ENCODE measurements around the gene GBE1. TPM values are rescaled to one million over a fixed set of nuclear protein-coding genes. Genes with fewer than 3 reads are reported as not detected.

GBE1 gene
- total RNA-seq, result 100 to 1,000 TPM; 127 to 319 (median 239) TPM

DNA sequence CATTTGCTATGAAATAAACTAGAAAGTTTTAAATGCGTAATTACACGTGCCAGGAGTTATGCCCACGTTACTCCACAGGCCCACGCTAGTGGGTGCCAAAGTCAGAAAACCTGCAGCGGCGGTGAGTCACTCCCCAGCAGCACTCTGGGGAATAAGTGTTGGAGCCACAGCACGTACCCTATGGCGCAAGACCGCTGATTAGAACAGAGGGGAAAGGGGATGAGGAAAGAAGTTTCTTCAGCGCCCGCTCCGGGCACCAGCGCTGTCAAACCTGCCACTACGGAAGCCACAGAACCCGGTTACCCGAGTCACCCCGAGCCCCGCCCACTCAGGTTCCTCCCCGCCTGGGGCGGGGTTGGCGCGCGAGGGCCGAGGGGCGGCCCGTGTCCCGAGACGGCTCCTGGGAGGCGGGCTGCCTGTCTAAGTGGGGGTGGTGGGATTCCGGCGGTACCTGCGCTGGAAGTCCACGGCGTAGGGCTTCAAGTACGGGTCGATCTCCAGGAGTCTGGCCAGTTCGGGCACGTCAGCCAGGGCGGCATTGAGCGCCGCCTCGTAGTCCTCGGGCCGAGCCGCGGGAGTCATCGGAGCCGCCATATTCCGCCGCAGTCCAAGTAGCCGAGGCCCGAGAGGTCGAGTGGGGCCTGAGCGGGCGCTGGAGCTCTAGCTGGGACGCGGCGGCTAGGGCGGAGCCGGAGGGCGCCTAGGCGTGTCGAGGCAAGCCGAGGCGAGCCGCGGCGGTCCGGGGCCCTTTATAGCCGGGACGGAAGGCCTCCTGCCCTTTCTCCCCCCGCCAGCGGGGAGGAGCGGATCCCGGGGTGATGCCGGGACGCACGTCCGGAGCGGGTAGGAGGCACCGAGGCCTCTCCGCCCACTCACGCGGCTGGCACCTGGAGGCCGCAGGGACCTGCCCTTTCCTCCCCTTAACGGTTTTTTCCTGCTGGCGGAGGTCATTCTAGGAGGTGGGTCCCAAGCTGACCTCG is at the start of gene GBE1:
TSS of gene GBE1 (minus strand) at position 722 of the 980 bp plus-strand sequence. CDS start at position 594, 128 bp downstream.
- intact Hi-C loops (cut with DNase I; ENCODE audit: low total_unique reads), result loop anchor here (1.0 kb wide), 1 partner anchor 18 kb away; no protein-coding TSS in a partner anchor
- DNase-seq (peak; percentile 96 to 99), ATAC-seq (peak; percentile 67 to 74)
- peak within 1 kb of the TSS; percentile 55 to 77 (median 66) for H3K4me3 ChIP-seq
- H3K36me3 ChIP-seq, result peaks cover 0 to 13% of the 10 kb centered on the region in 2 donors
- peaks cover 47 to 71% of the 10 kb centered on the region in 2 donors for H3K4me1 ChIP-seq
- no peaks in the 10 kb centered on the region for H3K27me3 ChIP-seq
- peak within 1 kb of the TSS; percentile 91 to 98 (median 98) for H3K27ac ChIP-seq
- in situ Hi-C loops (cut with MboI; ENCODE audit: low sequenced_read_pairs in 4 of 4), result no loop called here
- no peaks in the 10 kb centered on the region for H3K9me3 ChIP-seq
- peak; percentile 90 to 96 for TF ChIP-seq POLR2A (IDR thresholded peaks at IDR 0.05)
- TF ChIP-seq, protein P1, sequence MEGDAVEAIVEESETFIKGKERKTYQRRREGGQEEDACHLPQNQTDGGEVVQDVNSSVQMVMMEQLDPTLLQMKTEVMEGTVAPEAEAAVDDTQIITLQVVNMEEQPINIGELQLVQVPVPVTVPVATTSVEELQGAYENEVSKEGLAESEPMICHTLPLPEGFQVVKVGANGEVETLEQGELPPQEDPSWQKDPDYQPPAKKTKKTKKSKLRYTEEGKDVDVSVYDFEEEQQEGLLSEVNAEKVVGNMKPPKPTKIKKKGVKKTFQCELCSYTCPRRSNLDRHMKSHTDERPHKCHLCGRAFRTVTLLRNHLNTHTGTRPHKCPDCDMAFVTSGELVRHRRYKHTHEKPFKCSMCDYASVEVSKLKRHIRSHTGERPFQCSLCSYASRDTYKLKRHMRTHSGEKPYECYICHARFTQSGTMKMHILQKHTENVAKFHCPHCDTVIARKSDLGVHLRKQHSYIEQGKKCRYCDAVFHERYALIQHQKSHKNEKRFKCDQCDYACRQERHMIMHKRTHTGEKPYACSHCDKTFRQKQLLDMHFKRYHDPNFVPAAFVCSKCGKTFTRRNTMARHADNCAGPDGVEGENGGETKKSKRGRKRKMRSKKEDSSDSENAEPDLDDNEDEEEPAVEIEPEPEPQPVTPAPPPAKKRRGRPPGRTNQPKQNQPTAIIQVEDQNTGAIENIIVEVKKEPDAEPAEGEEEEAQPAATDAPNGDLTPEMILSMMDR (IDR thresholded peaks at IDR 0.05 in 4 of 5, conservative IDR thresholded peaks at IDR 0.05 in 1 of 5), result peak in 4 of 5 experiments; percentile 16 to 37 (median 25)

DNA sequence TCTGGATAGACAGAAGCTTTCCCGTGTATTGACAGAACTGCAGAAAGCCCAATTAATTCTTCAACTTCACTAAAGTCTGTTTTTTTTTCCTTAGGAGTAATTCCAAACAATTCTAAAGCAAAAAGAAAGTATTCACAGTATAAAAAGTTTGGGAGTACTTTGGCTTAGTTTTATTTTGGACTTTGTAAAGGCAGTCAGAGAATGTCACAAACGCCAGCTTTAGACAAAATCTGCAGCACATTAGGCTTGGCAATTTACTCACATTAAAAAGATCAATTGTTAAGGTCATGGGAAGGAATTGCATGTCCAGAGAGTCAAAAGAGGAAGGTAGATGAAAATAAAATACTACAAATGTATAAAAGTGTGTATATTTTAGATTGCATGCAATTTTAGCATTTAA is 47.5 kb upstream of the GBE1 start:
- no peak overlapping the region for H3K27ac ChIP-seq
- ATAC-seq (no peak), DNase-seq (no peak)
- no peaks in the 10 kb centered on the region for H3K36me3 ChIP-seq
- no peaks in the 10 kb centered on the region for H3K27me3 ChIP-seq
- peaks cover 0 to 5% of the 10 kb centered on the region in 2 donors for H3K4me1 ChIP-seq
- in situ Hi-C loops (cut with MboI; ENCODE audit: low sequenced_read_pairs in 4 of 4) (no loop called here), intact Hi-C loops (cut with DNase I; ENCODE audit: low total_unique reads) (no loop called here)
- TF ChIP-seq, protein P1 (IDR thresholded peaks at IDR 0.05 in 4 of 5, conservative IDR thresholded peaks at IDR 0.05 in 1 of 5), result no peak
- TF ChIP-seq POLR2A (IDR thresholded peaks at IDR 0.05), result no peak
- no peak overlapping the region for H3K4me3 ChIP-seq
- no peaks in the 10 kb centered on the region for H3K9me3 ChIP-seq

DNA sequence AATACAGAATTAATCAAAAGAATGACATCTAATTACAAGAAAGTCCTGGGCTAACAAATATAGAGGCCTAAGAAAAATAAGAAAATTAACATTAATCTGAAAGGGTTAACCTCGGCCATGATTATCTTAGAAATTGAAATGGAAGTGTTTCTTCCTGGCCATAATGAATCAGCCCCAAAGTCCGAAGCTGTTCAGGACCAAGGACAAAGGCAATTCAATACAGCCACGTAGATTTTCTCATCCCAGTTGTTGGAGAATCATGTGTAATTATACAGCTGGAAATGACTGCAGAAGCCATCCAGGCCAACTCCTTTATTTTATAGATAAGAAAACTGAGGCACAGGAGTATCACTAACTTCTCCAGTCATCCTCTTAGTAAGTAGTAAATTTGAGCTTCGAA is 38.0 kb upstream of the GBE1 start:
- DNase-seq, result no peak
- Histone ChIP-seq H3K9me3 (no peaks in the 10 kb centered on the region), H3K36me3 (no peaks in the 10 kb centered on the region), H3K27me3 (no peaks in the 10 kb centered on the region), H3K4me3 (no peak overlapping the region), H3K27ac (no peak overlapping the region), H3K4me1 (no peaks in the 10 kb centered on the region)
- TF ChIP-seq, protein P1 (IDR thresholded peaks at IDR 0.05 in 4 of 5, conservative IDR thresholded peaks at IDR 0.05 in 1 of 5), result no peak
- no peak for TF ChIP-seq POLR2A (IDR thresholded peaks at IDR 0.05)
- ATAC-seq, result no peak
- intact Hi-C loops (cut with DNase I; ENCODE audit: low total_unique reads) (no loop called here), in situ Hi-C loops (cut with MboI; ENCODE audit: low sequenced_read_pairs in 4 of 4) (no loop called here)

DNA sequence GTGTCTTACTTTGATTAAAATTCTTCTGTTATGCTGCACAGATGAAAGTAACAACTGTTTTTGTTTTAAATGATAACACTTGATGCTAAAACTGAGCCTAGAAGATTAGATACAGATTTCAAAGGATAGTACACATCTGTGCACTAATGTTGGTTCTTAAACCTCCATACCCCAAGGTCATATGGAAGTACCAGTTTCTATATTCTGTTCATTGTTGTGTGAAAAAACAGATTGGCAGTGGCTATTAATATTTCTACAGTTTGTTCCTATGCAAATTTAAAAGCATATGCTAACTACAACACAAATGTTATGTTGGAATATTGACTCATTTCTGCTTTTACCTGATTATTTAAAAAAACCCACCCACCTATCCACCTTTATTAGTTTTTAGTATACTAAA is 32.0 kb upstream of the GBE1 start:
- intact Hi-C loops (cut with DNase I; ENCODE audit: low total_unique reads), result no loop called here
- TF ChIP-seq, protein P1 (IDR thresholded peaks at IDR 0.05 in 4 of 5, conservative IDR thresholded peaks at IDR 0.05 in 1 of 5), result no peak
- TF ChIP-seq POLR2A (IDR thresholded peaks at IDR 0.05), result no peak

More for the DNA sequence above, 32.0 kb upstream of the GBE1 start:
- ATAC-seq, result no peak
- Histone ChIP-seq H3K4me1 (peaks cover 17 to 20% of the 10 kb centered on the region in 2 donors), H3K4me3 (no peak overlapping the region), H3K27me3 (no peaks in the 10 kb centered on the region), H3K36me3 (no peaks in the 10 kb centered on the region), H3K9me3 (peaks cover 0 to 3% (median 0%) of the 10 kb centered on the region in 3 donors), H3K27ac (no peak overlapping the region)
- no peak for DNase-seq
- in situ Hi-C loops (cut with MboI; ENCODE audit: low sequenced_read_pairs in 4 of 4), result no loop called here

Measured in gastrocnemius medialis (tissue), 4 donors.